GM21367 (cell line): Measurements from ENCODE around the gene DTNB.

Experiments used
- ATAC-seq: cut with Tn5 transposase; IDR thresholded peaks from one replicate; pipeline ENCODE4 v1.9.1; 2021; ENCODE audit not compliant: unreplicated experiment

The DTNB gene

DNA sequence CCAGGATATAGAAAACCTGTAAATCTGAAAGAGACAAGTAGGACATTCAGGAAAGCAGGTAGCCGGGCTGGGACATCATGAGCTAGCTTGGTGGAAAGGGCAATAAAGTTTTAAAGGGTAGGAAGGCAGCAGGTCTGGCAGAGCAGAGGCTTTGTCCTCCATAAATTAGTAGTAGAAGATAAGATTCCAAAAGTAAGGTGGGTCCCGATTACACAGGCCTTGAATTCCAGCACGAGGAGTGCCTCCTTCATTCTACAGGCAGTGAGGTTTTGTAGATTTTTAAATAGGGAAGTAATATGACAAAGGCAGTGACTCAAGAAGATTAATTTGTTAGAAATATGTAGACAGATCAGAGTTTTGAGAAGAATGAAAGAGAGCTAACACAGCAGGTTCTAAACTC lies 160.7 kb downstream of the DTNB start:
- ATAC-seq = no peak

DNA sequence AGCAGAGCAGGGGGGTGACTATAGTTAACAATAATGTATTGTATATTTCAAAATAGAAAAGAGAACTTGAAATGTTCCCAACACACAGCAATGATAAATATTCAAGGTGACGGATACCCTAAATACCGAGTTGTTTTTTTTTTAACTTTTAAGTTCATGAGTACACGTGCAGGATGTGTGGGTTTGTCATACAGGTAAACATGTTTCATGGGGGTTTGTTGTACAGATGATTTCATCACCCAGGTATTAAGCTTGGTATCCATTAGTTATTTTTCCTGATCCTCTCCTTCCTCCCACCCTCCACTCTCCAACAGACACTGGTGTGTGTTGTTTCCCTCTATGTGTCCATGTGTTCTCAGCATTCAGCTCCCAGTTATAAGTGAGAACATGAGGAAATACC lies 167.2 kb downstream of the DTNB start:
- no peak for ATAC-seq

DNA sequence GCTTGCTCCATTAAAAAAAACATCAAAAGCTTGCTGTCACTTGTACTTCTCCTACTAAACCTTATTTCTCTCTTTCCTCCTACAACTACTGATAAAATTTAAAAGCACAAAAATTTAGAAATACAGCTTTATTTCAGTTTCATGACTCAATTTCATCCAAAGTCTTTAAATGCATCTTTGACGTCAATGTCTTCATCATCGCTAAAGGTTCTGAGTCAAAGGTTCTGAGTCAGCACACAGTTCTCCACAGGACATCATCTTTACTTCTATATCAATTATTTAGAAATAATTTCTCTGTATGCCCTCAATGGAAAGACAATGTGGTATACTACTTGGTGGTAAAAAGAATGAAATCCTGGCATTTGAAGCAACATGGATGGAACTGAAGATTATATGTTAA lies 167.8 kb downstream of the DTNB start:
- ATAC-seq = no peak

DNA sequence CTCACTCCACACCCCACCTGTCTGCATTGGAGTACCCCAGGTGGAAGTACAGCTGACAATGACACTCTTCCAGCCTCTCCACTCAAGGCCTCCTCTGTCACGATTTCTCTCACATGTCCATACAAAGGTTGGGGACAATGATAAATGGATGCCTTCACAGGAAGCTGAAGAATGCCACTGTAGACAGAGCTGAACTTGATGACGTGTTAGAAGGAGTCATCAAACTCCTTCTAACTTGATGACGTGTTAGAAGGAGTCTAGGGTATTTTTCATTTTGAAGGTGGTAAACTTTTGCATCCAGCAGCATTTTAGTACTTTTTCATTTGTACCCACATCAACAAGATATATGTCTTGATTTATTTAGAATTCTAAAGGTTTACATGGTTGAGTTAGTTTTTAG lies 168.2 kb downstream of the DTNB start:
- ATAC-seq = no peak

DNA sequence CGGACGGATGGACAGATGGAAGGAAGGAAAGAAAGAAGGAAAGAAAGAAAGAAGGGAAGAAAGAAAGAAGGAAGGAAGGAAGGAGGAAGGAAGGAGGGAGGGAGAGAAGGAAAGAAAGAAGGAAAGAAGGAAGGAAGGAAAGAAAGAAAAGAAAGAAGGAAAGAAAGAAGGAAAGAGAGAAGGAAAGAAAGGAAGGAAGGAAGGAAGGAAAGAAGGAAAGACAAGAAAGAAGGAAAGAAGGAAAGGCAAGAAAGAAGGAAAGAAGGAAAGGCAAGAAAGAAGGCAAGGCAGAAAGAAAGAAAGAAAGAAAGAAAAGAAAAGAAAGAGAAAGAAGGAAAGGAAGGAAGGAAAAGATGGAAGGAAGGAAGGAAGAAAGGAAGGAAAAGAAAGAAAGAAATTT lies 169.1 kb downstream of the DTNB start:
- ATAC-seq = no peak

DNA sequence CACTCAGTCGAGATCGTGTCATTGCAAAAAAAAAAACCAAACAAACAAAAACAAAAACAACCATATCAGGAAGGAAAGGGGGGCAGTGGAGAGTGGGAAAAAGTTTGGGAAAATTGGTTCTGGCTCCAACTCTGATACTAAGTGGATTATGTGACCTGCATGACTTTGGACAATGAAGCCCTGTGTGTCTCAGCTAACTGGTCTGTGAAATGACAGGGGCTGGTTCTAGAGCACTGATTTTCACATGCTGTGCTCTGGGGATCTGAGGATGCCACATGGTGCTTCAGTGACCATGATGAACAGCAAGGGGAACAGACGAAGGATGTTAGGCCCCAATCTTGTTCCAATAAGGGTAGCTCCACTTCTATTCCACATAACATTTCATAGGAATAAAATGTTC lies 174.2 kb downstream of the DTNB start:
- no peak for ATAC-seq

DNA sequence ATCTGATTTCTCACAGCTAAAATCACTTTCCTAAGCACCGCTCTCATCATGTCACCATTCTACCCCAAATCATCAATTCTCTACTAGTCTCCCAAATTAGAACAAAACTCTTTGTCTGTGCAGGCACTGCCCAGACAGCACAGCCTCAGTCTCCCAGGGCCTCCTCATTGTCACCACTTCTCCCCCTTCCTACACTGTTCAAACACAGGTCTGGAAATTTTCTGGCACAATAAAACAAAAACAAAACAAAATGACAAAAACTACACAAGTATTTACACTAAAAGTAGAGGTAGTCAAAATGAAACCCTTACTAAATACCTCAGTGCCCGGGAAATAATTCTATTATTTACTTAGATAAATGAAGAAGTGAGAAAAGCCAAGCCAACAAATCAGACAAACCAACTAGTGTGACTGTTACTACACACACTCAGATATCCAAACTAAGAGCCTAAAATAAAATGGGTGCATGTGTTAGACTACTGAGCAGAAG lies 175.4 kb downstream of the DTNB start:
- ATAC-seq = peak; percentile 56

DNA sequence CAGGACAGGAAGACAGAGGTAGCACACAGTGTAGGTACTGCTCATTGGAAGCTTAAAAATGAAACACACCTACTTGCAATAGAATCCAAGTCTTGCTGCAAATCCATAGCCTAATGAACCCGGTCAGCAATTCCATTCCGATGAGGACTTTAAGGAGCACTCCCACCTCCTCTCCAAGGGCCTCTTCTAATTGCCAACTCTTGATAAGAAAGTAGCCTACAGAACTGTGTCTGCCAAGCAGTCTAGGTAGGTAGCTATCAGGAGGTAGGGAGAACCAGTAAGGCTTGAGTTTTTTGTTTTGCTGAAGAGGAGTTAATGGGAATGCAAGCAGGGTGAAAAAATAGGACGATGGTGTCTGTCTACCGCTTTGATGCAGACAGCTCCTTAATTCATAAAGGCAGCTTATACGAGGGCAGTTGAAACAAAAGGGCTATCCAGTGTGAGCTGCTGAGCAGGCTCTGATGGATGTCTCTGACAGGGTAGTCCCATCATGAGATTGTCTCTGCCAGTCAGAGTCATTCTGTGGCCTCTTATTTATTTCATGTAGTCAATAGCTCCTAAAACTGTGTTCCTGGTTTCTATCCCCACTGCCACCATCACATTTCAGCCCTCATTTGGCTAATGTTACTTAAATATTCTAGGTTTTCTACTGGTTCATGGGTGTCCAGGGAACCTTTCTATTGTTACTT lies 176.0 kb downstream of the DTNB start:
- peak; percentile 6 for ATAC-seq

DNA sequence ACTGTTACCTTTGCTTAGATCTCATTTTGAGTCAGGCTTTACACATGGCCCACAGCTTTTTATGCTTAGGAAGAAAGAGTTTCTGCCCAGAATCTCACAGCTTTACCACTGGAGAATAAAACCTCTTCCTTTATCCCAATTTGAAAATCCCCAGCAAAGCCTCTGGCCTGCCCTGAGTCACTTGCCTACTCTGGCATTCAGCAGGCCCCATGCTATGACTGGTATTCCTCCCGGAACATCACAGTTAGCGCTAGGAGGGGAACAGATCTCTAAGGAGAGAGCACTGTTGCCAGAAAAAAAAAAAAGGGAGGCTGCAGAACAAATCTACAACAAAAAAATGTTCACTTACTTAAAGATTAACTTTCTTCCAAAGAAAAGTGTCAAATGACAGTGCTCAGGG lies 178.8 kb downstream of the DTNB start:
- ATAC-seq = no peak

DNA sequence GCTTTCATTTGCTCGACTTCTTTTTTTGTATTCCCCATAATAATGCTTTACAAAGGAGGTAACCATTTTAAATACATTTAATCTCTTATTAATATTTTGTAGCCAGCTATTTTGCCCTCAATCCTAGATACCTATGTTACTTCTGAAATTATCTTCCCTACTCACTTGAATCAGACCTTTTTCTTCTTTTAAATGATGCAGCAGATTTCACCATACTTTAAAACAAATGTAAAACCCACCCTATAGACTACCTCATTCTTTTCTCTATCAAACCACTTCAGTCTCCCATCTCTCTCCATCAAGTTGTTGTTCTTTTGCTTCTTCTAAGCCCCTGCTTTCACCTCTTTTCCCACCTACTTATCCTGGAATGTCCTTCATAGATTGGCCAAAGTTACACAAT lies 180.2 kb downstream of the DTNB start:
- no peak for ATAC-seq

DNA sequence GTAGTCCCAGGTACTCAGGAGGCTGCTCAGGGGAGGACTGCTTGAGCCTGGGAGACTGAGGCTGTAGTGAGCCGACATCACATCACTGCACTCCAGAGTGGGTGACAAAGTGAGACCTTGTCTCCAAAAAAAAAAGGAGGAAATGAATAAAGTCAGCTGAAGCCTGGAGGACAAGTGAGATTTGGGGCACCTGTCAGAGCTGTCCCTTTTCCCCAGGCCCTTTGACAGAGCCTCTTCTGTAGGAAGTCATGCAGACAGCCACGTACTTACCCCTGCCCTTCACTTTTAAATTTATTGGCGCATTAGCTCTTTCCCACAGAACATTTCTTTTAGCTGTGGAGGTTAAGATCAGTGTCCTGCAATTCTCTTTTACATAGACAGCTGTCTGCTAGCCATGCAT lies 180.7 kb downstream of the DTNB start:
- ATAC-seq = no peak

DNA sequence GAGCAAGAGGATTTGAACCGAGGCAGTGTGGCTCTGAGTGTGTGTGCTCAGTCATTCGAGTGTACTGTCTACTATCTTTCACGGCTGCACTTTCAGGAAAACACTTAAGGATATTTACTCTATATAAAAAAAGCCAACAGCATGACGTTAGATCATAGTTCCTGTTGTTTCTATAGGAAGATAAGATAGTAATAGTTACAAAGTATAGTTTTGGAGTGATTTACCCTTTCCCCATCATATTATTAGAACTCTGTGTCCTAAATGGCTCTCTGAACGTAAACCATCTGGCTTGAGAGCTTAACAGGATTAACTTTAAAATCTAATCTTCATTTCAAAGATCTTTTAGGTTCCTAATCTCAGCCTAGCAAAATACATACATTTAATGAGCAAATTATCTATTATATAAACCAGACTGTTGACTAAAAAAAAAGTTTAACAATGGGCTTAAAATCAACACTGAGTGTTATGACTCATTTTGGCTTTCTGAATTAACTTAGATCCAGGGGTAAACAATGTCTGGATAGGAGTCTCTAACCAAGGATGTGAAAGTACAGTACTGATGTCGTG lies 181.3 kb downstream of the DTNB start:
- ATAC-seq = no peak

DNA sequence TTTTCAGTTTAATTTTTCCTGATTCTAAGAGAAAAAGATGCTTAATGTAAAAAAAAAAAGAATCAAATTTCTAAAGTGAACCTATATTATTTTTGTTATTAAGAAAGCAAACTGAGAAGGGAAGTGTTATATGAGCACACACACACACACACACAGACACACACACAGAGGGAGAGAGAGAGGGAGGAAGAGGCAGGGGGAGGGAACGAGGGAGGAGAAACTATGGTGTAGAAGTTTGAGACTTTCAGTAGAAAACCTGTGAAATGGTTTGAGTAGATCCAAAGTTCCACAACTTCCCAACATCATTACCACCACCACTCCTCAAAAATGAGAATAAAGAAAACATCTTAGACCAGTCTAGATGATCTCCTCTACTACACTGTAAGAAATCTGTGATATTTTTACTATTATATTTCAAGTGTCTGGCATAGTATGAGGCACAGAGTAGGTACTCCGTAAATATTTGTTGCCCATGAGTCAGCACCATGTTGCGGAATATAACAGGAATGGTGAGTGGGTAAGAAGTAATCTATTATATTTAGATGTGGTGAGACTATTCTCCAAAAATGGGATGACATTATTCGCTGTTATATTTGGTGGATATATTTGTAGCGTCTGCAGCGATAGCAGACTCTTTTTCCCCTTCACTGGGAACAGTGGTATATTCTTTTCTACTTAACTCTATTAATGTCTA lies 182.2 kb downstream of the DTNB start:
- ATAC-seq = no peak

DNA sequence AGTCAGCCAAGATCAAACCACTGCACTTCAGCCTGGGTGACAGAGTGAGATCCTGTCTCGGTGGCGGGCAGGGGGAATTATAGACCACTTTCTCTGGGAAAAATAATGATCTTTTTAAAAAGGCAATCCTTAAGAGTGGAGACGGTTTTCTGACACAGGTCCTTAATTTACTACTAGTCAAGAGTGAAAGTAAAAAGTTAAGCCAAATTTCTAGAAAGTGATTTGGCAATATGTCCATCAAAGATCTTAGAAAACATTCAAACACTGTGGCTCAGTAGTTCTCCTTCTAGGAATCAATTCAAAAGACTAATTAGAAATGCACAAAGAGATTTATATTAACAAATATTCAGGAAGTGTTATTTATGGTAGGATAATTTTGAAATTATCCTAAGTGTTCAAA lies 183.2 kb downstream of the DTNB start:
- no peak for ATAC-seq

DNA sequence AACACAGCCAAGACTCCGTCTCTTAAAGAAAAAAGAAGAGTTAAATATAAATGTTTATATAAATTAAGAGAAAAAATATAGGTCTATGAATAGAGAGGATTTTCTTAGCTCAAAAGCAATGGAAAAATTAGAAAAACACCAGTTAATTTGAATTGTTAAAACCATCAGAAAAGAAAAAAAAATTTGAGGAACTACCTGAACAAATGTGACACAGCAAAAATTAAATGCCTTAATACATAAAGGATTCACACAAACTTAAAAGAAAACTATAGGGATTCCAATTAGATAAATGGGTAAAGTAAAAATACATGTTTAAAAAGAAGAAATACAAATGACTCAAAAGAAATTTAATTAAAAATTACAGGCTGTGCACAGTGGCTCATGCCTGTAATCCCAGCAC lies 183.7 kb downstream of the DTNB start:
- no peak for ATAC-seq

DNA sequence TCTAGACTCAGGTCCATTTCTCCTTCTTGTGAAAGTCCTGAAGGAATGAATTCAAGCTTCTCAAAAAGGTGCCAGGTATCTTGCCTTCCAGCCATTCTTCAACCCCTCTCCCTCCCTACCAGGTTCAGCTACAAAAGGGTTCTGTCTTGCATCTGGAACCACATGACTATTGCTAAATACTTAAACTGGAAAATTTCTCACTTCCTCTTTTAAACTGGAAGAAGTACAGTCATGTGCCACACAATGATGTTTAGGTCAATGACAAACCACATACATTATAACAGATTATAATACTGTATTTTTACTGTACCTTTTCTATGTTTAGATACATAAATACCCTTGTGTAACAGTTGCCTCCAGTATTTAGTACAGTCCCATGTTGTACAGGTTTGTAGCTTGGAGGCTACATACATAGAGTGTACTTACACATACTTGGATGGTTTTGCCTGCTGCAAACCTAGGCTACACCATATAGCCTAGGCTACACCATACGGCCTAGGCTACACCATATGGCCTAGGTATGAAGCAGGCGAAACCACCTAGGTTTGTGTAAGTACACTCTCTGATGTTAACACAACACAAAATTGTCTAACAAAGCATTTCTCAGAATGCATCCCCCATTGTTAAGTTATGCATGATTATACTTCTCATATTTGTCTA lies 189.6 kb downstream of the DTNB start:
- ATAC-seq = peak; percentile 69

DNA sequence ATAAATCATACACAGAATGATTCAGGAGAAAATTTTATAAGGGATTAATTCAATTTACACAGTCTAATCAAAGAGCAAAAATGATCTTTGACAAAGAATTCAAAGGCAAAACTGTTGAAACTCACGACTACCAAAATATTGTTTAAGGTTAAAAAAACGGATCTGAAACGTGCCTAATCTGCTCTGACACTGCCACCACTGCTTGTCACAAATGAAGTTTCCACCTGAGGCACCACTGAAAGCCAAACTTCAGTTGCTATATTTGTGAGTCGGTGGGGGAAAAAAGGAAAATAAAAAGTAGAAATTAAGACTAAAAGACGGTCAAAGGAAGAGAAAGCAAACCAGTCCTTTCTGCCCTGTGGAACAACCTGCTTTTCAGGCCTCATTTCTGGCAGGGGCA lies 191.0 kb downstream of the DTNB start:
- ATAC-seq = no peak

DNA sequence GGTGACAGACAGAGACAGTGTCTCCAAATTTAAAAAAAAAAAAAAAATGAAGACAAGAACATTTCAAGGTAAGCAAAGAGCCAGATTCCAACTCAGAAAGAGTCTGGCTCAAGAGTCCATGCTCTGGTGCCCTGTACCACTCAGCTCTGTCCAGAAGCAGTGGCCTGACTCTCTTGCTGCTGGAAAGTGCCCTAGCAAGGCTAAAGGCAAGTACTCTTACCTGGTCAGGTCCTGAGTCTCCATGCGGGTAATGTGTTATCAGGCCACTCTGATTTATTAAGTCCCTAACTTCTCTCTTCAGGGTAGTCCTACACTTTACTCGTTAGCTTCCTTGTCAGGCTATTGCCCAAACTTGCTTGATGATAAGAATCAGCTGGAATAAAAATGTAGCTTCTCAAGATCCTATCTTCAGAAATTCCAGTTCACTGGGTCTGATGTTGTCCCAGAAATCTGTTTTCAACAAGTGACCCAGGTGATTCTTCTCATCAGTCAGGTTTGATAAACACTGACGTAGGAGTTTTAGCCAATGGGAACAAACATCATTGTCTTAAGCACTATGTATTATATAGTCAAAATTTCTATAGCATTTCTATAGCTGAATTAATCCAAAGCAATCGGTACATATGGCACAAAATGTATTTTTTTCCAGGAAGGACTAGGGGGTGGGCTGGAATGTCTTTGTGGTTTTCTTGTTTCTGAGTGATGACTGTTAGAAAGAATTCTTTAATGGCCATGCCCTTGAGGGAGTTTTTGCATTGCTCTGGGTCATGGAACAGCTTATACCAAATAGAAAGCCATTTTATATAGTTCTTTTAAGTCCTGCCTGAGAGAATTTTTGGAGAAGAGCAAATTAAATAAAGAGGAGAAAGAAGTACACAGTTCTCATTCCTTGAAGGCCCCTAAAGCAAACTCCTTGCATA lies 191.7 kb downstream of the DTNB start:
- no peak for ATAC-seq

DNA sequence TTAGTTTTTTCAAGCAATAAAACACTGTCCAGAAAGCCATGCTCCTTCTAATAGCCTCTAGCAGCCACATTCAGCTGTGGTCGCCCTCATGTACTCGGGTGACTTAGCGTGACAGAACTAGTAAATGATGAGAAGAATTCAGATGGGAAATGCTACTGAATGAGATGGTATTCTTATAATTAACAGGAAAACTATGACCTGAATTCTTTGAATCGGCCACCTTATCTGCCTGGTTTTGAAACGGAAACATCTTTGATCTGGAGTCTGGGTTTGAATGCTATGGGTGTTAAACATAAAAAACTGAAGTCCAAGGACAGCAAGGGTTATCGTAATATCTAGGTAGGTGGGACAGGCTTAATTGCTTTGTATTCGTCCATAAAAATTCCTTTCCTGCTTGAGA lies 192.8 kb downstream of the DTNB start:
- no peak for ATAC-seq

DNA sequence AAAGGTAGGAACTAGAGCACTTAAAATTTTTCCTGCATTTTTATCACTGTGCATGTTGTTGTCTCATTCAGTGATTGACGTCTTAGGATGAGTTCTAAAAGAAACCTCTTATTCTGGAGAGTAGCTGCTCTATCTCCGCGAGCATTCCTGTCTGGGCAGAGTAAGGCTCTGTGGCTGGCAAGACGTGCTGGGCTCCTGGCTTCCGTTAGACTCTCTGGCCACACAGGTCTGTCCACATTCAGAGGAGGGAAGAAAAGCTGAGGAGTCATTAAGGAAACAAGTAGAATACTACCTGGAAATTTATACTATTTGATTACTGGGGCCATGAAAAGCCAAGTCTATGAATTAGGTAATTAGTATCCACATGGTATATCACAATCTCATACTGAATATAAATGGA lies 193.6 kb downstream of the DTNB start:
- no peak for ATAC-seq

DNA sequence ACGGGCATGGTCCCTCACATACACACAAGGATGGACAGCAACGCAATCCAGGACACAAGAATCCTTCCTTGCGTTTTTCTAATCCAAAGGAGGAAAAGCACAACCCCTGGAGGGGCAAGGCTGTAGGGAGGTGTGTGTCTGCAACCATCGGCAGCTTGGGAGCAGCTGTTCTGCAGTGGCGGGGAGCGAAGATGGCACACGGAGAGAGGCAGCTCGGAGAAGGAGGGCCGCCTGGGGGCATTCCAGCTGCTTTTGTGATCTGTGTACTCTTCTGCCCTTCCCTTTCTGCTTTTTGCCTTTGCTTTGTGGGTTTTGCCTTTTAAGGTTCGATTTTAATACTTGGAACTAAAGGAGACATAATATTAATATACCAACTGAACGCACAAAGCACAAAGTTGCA lies 194.6 kb downstream of the DTNB start:
- no peak for ATAC-seq
